ENCODE results near the gene GALNT16.
A peak's percentile ranks its signal among the peaks of the same experiment; 100 is the strongest.

The GALNT16 gene

GRCh38 chr14:69337984-69338383 is 78.0 kb downstream of the GALNT16 start:
- no peak for DNase-seq (ENCODE audit: low spot score)

DNA sequence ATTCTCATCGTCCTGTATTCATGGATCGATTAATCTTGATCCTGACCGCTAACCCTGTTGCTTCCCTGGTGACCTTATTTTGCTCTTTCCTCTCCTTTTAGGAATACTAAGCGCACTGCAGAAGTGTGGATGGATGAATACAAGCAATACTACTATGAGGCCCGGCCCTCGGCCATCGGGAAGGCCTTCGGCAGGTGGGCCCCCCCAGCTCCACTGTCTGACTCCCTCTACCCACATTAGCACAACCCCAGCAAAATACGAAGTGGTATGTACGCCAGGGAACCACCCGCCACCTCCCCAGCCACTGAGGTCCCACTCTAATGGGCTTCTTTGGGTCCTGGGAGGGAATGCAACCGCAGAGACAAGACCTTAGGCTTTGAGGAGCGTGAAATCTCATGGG is 79.5 kb downstream of the GALNT16 start:
- no peak for DNase-seq (ENCODE audit: low spot score)

DNA sequence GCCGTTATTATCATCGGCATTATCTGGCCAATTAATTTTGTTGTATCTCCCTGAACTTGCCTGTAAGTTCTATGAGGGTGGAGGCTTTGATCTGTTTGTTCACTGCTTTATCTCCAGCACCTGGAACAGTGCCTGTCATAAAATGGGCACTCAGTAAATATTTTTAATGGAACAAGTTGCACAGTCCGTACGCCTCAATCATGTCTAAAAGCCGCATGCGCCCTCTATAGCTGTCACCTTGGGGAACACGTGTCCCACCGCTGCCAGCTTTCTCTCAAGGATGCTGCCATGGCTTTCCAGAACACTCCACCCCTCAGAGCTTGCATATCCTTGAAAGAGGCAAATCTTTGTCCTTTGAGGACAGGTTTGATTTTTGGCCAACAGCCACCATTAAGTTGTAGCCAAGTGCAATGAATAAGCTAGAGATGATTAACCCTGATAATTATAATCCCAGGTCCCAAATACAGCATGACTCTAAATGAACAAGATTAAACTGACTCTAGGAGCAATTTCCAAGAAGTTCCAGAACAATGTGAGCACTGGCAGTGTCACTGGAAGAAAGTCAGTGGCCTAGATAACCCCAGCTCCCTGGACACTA is 83.1 kb downstream of the GALNT16 start:
- no peak for DNase-seq (ENCODE audit: low spot score)

GRCh38 chr14:69344171-69344570 is 84.2 kb downstream of the GALNT16 start:
- no peak for DNase-seq (ENCODE audit: low spot score)

DNA sequence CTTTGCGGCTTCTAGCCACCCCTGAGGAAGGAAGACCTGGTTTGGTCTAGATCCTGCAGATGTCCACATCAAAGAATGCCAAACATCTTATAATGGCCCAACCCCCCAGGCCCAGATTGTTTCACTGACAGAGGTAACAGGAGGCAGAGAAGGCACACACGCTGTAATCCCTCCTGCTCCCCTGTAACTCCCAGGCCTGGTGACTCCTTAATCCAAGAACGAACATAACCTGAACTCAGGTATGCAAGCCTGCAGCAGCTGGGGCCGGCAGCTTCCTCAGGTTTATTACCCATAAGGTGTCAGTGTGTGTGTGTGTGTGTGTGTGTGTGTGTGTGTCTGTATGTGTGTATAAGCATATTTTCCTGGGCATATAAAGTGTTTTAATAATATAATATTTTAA is 85.4 kb downstream of the GALNT16 start:
- DNase-seq (ENCODE audit: low spot score), result no peak

DNA sequence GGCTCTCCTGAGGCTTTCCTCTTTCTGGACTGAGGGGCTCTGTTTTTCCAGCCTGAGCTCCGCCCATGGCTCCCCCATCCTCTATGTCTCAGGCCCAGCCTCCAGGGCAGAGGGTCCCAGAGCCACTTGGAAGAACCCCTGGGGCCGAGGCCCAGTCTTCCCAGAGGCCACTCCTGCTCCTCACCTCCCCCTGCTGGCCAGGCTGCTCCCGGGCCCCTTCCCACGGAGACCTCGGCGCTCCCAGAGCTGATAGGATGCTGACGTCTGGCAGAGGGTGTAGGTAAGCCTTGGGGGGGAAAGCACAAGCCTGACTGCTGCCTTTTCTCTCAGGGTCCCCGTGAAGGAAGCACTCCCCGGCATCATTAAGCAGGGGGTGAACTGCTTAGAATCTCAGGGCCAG is 86.8 kb downstream of the GALNT16 start:
- no peak for DNase-seq (ENCODE audit: low spot score)

DNA sequence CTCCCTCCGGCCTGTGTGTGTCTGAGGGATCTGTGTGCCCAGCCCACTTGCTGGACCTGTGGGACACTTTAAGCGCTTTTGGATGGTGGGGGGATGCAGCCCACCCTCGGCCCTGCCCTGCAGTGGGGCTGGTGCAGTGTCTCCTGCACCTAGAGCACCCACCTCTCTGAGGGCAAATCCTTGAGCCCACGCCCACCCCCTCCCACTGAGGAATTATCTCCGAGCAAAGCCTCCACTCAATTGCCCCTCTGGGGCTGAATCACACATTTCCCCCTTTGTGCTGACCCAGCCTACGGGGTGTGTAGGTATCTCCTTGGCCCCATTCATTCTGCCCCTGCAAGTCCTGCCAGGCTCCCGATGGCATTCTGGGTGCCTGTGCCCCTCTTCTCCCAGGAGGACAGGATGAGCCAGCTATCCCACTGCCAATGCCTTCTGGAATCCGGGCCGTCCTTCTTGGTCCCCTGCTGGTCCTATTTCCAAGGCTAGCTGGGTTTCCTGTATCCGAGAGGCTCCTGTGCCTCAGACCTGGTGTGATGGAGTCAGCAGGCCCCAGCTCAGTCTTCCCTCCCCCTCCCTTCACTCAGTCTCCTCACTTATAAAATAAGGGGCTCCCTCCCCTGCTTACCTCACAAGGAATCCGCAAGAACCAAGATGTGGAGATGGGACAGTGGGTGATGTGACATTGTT is 89.3 kb downstream of the GALNT16 start:
- no peak for DNase-seq (ENCODE audit: low spot score)

GRCh38 chr14:69350892-69351291 is 90.9 kb downstream of the GALNT16 start:
- no peak for DNase-seq (ENCODE audit: low spot score)

- DNase-seq (ENCODE audit: low spot score), result no peak
These were observed 91.4 kb downstream of the GALNT16 start for GRCh38 chr14:69351385-69351784.

DNA sequence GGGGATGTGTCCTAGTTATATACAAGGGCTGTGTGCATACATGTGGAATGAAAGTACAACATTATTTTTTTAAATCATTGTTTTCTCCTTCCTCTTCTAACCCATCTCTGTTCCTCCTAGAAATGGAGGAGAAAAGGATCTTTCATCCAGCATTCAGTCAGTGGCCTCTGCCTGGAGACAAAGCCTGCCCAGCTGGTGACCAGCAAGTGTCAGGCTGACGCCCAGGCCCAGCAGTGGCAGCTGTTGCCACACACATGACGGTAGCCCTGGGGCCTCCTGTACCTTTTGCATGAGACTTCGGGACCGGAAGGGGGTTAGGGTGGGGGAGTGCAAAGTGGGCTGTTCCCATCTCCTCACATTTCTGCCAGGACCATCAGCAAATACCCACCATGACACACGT is 92.0 kb downstream of the GALNT16 start:
- no peak for DNase-seq (ENCODE audit: low spot score)

GRCh38 chr14:69353168-69353567 is 93.2 kb downstream of the GALNT16 start:
- DNase-seq (ENCODE audit: low spot score), result no peak

- peak; percentile 67 for DNase-seq (ENCODE audit: low spot score)
These were observed 94.6 kb downstream of the GALNT16 start for GRCh38 chr14:69354383-69355153.

DNA sequence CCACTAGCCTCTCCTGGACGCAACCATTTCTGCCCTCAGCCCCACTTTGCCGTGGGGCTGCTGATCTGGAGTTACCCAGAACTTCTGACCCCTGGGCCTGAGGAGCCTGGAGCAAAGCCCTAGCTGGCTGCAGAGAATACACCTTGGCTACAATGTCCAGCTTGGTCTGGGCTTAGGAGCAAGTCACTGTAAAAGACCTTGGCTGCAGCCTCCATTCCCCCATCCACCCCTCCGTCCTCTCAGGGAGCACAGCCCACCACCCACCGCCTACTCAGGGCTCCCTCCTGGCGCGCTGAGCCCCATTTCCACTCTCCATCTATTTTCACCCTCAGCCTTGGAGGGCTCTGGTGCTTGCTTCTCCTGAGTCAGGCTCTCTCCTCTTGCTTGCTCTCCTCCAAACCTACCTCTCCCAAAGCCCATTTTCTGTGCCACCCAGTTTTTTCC is 95.2 kb downstream of the GALNT16 start:
- no peak for DNase-seq (ENCODE audit: low spot score)

DNA sequence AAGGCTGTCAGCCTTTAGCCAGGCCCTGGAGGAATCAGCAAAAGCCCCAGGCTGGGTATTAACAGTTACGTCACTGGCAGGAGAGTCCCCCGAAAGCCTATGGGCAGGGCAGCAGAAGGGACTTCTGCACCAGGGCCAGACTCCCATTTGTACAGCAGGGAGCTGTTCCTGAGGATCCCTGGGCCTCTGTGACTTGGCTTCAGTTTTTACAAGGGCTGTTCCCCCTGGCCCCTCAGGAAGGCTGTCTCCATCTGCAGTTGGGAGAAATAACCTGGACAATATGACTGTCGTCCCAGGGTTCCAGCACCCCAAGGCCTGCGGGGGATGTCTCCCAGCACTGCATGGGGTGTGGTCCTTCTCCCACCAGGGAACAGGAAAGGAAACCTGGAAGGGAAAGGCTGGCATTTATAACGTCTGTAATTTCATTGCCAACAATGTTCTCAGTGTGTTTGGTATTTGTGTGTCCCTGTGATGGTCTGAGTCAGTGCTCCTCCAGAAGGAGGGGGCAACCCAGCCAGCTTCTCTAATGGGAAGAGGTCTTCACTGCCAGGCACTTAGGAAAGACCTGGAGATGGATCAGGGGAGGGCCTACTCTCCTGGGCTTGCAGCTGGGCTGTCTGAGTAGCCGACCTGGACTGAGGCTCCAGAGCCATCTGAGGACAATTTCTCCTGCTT is 95.8 kb downstream of the GALNT16 start:
- DNase-seq (ENCODE audit: low spot score), result no peak

DNA sequence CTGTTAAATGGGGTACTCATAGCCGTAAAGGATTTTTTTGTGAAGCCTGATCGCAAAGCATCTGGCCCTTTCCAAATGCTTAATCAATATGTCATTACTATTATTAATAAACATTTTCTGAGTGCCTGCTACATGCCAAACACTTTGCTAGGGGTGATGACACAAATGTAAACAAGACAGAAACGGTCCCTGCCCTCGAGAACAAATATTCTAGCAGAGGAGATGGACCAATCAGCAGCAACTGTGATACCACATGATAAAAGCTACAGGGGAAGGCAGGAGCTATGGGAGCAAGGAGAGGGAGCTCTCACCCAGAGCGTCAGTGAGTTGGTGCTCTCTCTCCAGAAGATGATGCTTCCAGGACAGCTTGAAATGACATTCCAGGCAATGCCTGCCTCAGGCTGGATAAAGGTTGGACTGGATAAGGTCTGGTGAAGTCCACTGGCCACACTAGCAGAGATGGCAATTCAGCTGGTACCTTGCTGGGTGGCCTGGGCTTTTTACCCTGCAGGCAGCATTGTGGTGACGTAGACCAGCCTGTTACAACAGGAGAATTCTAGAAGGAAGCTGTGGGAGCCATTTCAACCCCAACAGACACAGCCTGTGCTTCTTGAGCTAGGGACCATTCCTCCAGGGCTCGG is 97.1 kb downstream of the GALNT16 start:
- DNase-seq (ENCODE audit: low spot score), result no peak

DNA sequence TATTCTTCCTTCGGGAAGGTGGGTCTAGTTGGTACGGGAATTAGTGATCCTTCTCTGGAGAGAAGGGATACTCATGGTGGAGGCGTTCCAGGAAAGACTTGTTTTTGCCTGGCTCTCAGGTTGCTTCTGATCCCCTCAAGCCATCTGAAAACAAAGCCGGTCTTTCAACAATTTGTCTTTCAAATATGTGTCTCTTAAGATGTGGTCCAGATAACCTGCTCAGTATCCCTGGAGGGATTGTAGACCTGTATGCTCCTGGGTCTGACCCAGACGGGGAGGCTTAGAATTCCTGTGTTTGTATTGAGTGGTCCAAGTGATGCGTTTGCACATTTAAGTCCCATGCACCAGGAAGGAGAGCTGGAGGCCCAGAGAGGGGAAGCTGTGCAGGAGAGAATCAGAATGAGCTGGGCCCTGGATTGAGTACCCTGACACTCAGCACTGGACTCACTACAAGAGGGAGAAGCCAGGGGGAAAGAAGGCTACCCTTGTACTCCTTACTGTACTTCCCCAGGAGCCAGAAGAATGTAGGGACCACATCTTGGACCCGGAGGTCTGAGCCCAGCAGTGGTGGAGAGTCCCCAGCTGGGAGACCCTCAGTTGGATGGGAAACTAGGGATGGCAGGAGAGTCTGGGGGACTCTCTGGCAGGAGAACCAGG is 97.7 kb downstream of the GALNT16 start:
- no peak for DNase-seq (ENCODE audit: low spot score)

GRCh38 chr14:69358233-69358963 is 98.4 kb downstream of the GALNT16 start:
- DNase-seq (ENCODE audit: low spot score), result no peak

DNA sequence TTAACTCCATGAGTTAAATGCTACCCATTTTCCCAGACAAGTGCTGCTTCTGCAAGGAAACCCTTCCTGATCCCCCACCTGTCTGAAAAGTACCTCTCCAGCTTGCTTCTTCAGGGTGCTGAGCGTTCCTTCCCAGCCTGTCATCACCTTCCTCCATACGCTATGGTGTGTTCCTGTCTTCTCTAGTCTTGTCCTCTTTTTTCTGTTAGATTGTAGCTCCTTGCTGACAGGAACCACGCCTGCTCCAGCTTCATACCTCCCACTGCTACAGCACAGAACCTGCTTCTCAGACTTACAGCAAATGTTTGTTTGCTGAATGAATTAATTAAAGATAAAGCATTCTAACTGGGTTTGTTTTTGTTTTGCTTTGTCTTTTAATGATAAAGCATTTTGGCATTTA is 99.0 kb downstream of the GALNT16 start:
- DNase-seq (ENCODE audit: low spot score), result no peak

DNA sequence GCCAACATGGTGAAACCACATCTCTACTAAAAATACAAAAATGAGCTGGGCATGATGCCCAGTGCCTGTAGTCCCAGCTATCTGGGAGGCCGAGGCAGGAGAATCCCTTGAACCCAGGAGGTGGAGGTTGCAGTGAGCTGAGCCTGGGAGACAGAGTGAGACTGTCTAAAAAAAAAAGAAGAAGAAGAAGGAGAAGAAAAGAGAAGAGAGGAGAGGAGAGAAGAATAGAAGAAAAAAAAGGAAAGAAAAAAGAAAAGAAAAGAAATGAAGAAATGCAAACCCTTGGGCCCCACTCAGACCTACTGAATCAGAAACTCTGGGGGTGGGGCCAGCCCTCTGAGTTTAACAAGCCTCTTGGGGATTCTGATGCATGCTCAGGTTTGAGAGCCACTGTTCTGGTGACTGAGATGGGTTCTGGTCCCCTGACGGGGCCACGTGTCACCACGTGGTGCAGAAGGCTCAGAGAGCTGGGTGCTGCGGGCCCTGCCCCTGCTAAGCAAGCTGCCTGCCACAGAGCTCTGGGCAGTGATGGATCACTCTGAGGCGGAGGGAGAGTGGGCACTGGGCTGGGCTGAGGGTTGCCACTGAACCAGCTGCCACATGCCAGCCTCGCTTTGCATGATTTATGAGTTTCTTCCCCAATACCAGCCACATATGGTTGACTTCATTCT is 100.6 kb downstream of the GALNT16 start:
- DNase-seq (ENCODE audit: low spot score), result no peak

DNA sequence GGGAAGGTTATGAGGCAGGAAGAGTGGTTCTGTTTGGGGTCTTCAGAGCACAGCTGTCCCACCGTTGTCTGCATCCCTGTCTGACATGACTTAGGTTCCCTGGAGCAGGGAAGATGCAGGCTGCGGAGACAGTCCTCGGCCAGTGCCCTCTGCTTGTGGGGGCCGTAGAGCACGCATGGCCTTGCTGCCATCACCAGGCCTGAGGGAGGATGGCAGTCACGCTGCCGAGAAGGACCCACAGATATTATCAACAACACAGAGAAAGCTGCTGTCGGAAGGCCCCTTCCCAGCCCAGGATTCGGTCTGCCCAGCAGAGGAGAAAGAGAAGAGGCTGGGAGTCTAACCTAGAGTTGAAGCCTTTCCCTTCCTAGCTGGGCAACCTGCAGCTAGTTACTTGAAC is 103.1 kb downstream of the GALNT16 start:
- DNase-seq (ENCODE audit: low spot score), result no peak
